ENCODE measurements around the gene PAK1.

Gene PAK1

GRCh38 chr11:77515483-77515882 is 41.6 kb upstream of the PAK1 start:
- TF ChIP-seq EP300 (IDR thresholded peaks at IDR 0.05; ENCODE audit: borderline replicate concordance) (no peak), TCF12 (IDR thresholded peaks at IDR 0.05; ENCODE audit: low read depth) (no peak), YY1 (IDR thresholded peaks at IDR 0.05; ENCODE audit: low read depth) (no peak), TAF1 (IDR thresholded peaks at IDR 0.05; ENCODE audit: low read depth) (no peak), USF1 (IDR thresholded peaks at IDR 0.05) (no peak), ZBTB7A (IDR thresholded peaks at IDR 0.05; ENCODE audit: low read depth) (no peak), REST (IDR thresholded peaks at IDR 0.05; ENCODE audit: low read depth) (no peak), EGR1 (IDR thresholded peaks at IDR 0.05) (no peak), NFIC (IDR thresholded peaks at IDR 0.05) (no peak)

- TF ChIP-seq EGR1 (IDR thresholded peaks at IDR 0.05), result no peak
Observed at GRCh38 chr11:77515063-77515462, 41.2 kb upstream of the PAK1 start.

- TF ChIP-seq FOXM1 (IDR thresholded peaks at IDR 0.05; ENCODE audit: borderline replicate concordance, low read depth) (no peak), REST (IDR thresholded peaks at IDR 0.05; ENCODE audit: low read depth) (no peak), NFIC (IDR thresholded peaks at IDR 0.05) (no peak), CREB1 (IDR thresholded peaks at IDR 0.05; ENCODE audit: low read depth) (no peak), TAF1 (IDR thresholded peaks at IDR 0.05; ENCODE audit: low read depth) (no peak), YY1 (IDR thresholded peaks at IDR 0.05; ENCODE audit: low read depth) (no peak), TEAD4 (IDR thresholded peaks at IDR 0.05) (no peak), ZBTB7A (IDR thresholded peaks at IDR 0.05; ENCODE audit: low read depth) (no peak), EGR1 (IDR thresholded peaks at IDR 0.05) (no peak), EP300 (IDR thresholded peaks at IDR 0.05; ENCODE audit: borderline replicate concordance) (no peak), RAD21 (IDR thresholded peaks at IDR 0.05; ENCODE audit: low read depth) (no peak), CEBPB (IDR thresholded peaks at IDR 0.05) (no peak), USF1 (IDR thresholded peaks at IDR 0.05) (no peak), MAX (IDR thresholded peaks at IDR 0.05) (no peak), TCF12 (IDR thresholded peaks at IDR 0.05; ENCODE audit: low read depth) (no peak)
Observed at GRCh38 chr11:77512092-77512491, 38.2 kb upstream of the PAK1 start.

GRCh38 chr11:77510851-77511250 is 37.0 kb upstream of the PAK1 start:
- TF ChIP-seq TCF12 (IDR thresholded peaks at IDR 0.05; ENCODE audit: low read depth), result no peak
- TF ChIP-seq RAD21 (IDR thresholded peaks at IDR 0.05; ENCODE audit: low read depth), result no peak
- TF ChIP-seq ZBTB7A (IDR thresholded peaks at IDR 0.05; ENCODE audit: low read depth), result no peak
- TF ChIP-seq CEBPB (IDR thresholded peaks at IDR 0.05), result no peak
- TF ChIP-seq CREB1 (IDR thresholded peaks at IDR 0.05; ENCODE audit: low read depth), result no peak
- TF ChIP-seq FOXM1 (IDR thresholded peaks at IDR 0.05; ENCODE audit: borderline replicate concordance, low read depth), result no peak
- TF ChIP-seq TEAD4 (IDR thresholded peaks at IDR 0.05), result no peak
- TF ChIP-seq EP300 (IDR thresholded peaks at IDR 0.05; ENCODE audit: borderline replicate concordance), result no peak
- no peak for TF ChIP-seq MAX (IDR thresholded peaks at IDR 0.05)
- no peak for TF ChIP-seq NFIC (IDR thresholded peaks at IDR 0.05)
- TF ChIP-seq REST (IDR thresholded peaks at IDR 0.05; ENCODE audit: low read depth), result no peak
- TF ChIP-seq EGR1 (IDR thresholded peaks at IDR 0.05), result no peak
- no peak for TF ChIP-seq YY1 (IDR thresholded peaks at IDR 0.05; ENCODE audit: low read depth)
- TF ChIP-seq USF1 (IDR thresholded peaks at IDR 0.05), result no peak
- no peak for TF ChIP-seq TAF1 (IDR thresholded peaks at IDR 0.05; ENCODE audit: low read depth)
